Stimulated activated CD8-positive, alpha-beta memory T cell treated with anti-CD3 and anti-CD28 coated beads, Interleukin-12 subunit alpha, Interleukin-12 subunit beta, amount 100 ng/mL, for 24 hours (primary cell): ENCODE data around the gene WDR26.
"Not testable (repeated sequence)": the region's sequence is repeated elsewhere in the genome, so short reads cannot be mapped to it uniquely, and the experiment has no call there.

Experiments used
- DNase-seq: peaks from one replicate; pipeline ENCODE4 v3.0.0-alpha.2; 2020; ENCODE audit errors: extremely low read depth

WDR26 gene

GRCh38 chr1:224393294-224393693 is 41.3 kb downstream of the WDR26 start:
- no peak for DNase-seq

GRCh38 chr1:224392411-224393249 is 42.0 kb downstream of the WDR26 start:
- DNase-seq, result no peak

- no peak for DNase-seq
Measured at GRCh38 chr1:224390517-224390916, 44.1 kb downstream of the WDR26 start.

- no peak for DNase-seq
Measured at GRCh38 chr1:224387943-224388342, 46.7 kb downstream of the WDR26 start.

GRCh38 chr1:224387302-224387912 is 47.2 kb downstream of the WDR26 start:
- DNase-seq, result no peak

- DNase-seq, result no peak
Measured at GRCh38 chr1:224383218-224383617, 51.4 kb downstream of the WDR26 start.

- DNase-seq, result no peak
Measured at GRCh38 chr1:224381880-224382548, 52.6 kb downstream of the WDR26 start.

GRCh38 chr1:224380003-224380402 is 54.6 kb downstream of the WDR26 start:
- no peak for DNase-seq

- no peak for DNase-seq
Measured at GRCh38 chr1:224378855-224379631, 55.6 kb downstream of the WDR26 start.

- DNase-seq, result no peak
Measured at GRCh38 chr1:224377676-224378006, 57.0 kb downstream of the WDR26 start.

GRCh38 chr1:224375059-224375458 is 59.5 kb downstream of the WDR26 start:
- no peak for DNase-seq

- DNase-seq, result no peak
Measured at GRCh38 chr1:224373008-224373590, 61.5 kb downstream of the WDR26 start.

- no peak for DNase-seq
Measured at GRCh38 chr1:224368409-224368808, 66.2 kb downstream of the WDR26 start.

- DNase-seq, result no peak
Measured at GRCh38 chr1:224359207-224359606, 75.4 kb downstream of the WDR26 start.

GRCh38 chr1:224358237-224358636 is 76.4 kb downstream of the WDR26 start:
- no peak for DNase-seq

GRCh38 chr1:224357626-224358124 is 76.9 kb downstream of the WDR26 start:
- no peak for DNase-seq

- DNase-seq, result peak; percentile 71
Measured at GRCh38 chr1:224356685-224357625, 77.6 kb downstream of the WDR26 start, which contains the start of gene CNIH4. CNIH4 (plus strand) TSS chr1:224356879; CDS start chr1:224356925, 46 bp downstream.

GRCh38 chr1:224353975-224354925 is 80.3 kb downstream of the WDR26 start:
- DNase-seq, result no peak

- not testable (repeated sequence) for DNase-seq
Measured at GRCh38 chr1:224352436-224353085, 82.0 kb downstream of the WDR26 start.
